LNCaP clone FGC (cell line): ENCODE results near the gene TPMT.

ENCODE experiments used
- DNase-seq: peaks from one replicate; pipeline ENCODE4 v3.0.0-alpha.2; 2011; ENCODE audit warnings: low read depth
- H3K4me3 ChIP-seq: 2 replicates; pipeline ENCODE4 v1.5.1; 2011; ENCODE audit warnings: mild to moderate bottlenecking, low read depth, low read length, control low read depth
- TF ChIP-seq, protein P1 (sequence below): IDR thresholded peaks from 2 replicates; pipeline ENCODE4 v1.5.1; 2012; ENCODE audit warnings: mild to moderate bottlenecking; ENCODE audit not compliant: control insufficient read depth, insufficient read depth; ENCODE audit errors: extremely low read depth

The TPMT gene

DNA sequence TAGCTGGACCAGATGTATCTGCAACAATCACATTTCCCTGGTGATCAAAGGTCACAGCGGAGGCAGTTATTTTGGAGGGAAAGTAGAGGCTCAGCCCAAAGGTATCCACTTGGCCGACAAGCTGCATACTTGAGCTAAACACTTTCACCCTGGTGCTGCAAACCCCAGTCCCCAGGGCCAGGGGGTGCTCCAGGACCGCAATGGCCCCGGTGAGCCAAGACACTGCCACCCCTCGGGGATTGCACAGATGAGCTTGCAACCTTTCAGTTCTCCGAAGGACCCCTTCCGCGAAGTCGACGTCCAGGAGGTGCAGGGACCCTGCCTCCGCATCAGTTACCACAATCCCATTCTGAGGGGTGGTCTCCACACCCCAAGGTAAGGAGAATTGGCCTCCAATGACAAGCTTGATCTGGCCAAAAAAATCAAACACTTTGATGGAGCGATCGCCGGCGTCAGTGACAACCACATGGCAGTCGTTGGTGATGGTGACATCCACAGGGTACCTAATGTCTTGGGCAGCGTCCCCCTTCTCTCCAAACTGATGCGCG lies 33.2 kb downstream of the TPMT start:
- DNase-seq: no peak
- TF ChIP-seq, protein P1, sequence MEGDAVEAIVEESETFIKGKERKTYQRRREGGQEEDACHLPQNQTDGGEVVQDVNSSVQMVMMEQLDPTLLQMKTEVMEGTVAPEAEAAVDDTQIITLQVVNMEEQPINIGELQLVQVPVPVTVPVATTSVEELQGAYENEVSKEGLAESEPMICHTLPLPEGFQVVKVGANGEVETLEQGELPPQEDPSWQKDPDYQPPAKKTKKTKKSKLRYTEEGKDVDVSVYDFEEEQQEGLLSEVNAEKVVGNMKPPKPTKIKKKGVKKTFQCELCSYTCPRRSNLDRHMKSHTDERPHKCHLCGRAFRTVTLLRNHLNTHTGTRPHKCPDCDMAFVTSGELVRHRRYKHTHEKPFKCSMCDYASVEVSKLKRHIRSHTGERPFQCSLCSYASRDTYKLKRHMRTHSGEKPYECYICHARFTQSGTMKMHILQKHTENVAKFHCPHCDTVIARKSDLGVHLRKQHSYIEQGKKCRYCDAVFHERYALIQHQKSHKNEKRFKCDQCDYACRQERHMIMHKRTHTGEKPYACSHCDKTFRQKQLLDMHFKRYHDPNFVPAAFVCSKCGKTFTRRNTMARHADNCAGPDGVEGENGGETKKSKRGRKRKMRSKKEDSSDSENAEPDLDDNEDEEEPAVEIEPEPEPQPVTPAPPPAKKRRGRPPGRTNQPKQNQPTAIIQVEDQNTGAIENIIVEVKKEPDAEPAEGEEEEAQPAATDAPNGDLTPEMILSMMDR: no peak

DNA sequence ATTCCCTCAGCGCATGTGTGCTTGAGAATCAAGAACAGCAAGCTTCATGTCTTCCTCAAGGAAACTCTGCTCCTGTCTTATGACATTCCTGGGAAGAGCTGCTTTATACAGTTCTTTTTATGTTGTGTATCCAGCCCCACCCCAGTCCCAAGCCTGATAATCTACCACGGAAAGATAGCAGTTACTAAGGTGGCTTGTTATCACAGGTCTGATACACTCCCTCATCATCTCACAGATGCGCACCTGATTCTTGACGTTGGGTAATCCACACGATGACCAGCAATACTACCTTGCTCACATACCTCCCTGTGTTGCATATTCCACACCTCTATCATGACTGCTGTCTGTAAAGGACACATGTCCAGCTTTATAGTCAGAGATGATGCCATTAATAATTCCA lies 35.6 kb downstream of the TPMT start:
- TF ChIP-seq, protein P1: no peak

More for the DNA sequence above, 33.2 kb downstream of the TPMT start:
- H3K4me3 ChIP-seq: no peak overlapping the region

DNA sequence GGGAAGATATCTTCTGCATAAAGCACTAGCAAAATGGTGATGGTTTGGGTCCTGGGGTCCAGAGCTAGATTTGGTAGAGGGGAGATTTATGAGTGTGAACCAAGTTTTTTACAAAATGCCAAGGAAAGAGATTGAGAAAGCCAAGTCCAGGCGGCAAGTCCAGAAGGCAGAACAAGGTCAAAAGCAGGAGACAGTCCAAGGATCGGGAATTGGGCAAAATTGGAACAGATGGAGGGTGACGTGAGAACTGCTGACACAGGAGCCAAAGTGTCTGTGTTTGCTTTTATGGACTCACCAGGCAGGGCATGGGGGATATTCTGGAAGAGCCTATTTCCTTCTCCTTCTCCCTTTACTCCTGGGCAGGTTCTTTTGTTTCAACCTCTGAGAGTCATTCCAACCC lies 36.5 kb downstream of the TPMT start:
- DNase-seq: no peak
- no peak overlapping the region for H3K4me3 ChIP-seq
- TF ChIP-seq, protein P1: no peak

More for the DNA sequence above, 35.6 kb downstream of the TPMT start:
- no peak for DNase-seq
- H3K4me3 ChIP-seq: no peak overlapping the region

DNA sequence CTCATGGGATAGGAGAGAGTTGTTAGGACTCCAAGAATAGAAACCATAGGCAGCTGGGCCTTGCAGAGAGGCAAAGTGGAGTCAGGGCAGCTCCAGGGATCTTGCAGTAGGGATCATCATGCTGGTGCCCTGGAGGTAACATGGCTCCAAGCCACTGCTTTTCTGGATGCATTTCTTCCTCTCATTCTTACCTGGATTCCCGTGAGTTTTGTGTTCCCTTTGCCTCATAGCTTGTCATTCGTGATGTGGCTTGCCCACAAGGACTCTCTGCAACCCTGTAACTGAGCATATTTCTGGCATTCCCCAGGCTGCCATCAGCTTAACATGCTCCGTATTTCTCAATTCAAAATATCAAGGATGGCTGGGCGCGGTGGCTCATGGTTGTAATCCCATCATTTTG lies 37.7 kb downstream of the TPMT start:
- no peak overlapping the region for H3K4me3 ChIP-seq
- TF ChIP-seq, protein P1: no peak
- DNase-seq: no peak

DNA sequence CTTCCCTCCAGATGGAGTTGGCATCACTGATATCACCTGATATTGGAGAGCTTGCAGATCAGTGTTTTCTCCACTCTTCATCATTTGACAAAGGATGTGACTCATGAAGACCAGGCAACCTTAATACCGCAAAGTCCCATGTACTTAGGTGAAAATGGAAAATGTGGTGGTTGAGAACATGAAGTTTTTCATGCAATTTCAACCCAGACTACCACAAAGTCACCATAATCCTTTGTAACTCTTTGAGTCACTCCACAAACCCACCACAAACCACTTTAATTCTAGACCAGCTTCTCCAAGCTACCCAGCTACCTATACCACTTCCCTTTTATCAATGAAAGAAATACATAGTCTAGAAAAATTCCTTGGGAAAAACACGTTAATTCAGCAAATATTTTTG lies 39.5 kb downstream of the TPMT start:
- no peak for DNase-seq
- TF ChIP-seq, protein P1: no peak
- no peak overlapping the region for H3K4me3 ChIP-seq

DNA sequence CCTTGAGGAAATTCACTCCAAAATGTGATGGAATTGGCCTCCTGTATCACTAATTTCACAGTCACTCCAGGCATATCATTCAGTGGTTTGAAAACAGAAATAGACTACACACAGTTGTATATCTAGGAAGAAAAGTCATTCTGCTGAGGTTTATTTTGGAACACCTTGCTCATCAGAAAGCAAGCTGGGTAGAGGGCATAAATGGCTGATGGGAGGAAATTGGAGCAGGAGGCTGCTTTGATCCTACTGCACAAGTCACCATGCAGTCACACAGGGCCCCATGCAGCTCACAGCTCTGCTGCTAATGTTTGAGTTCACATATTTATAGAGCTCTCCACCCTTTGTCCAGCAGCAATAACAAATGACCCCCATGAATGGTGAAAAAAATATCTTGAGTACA lies 44.7 kb downstream of the TPMT start:
- H3K4me3 ChIP-seq: no peak overlapping the region
- DNase-seq: no peak
- TF ChIP-seq, protein P1: no peak

DNA sequence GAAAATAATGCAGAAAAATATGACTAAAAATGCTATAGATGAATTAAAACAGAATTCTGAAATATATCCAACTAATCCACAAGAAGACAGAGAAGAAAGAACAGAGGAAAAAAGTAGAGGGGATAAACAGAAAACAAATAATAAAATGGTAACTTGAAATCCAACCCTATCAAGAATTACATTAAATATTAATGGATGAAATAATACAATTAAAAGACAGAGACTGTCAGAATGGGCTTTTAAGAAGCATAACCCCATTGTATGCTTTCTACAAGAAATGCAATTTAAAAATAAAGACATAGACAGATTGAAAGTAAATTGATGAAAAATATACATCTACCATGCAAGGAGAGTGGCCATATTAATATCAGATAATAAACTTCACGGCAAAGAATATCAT lies 47.8 kb downstream of the TPMT start:
- no peak overlapping the region for H3K4me3 ChIP-seq
- no peak for DNase-seq
- TF ChIP-seq, protein P1: no peak
